Myocyte (in vitro differentiated cells): ENCODE data around the gene TTYH2. TPM values are rescaled to one million over a fixed set of nuclear protein-coding genes. Genes with fewer than 3 reads are reported as not detected.
A peak's percentile ranks its signal among the peaks of the same experiment; 100 is the strongest.
"Not testable (repeated sequence)": the region's sequence is repeated elsewhere in the genome, so short reads cannot be mapped to it uniquely, and the experiment has no call there.

Experiments
- DNase-seq: peaks from one replicate; pipeline ENCODE4 v3.0.0-alpha.2; 2012; ENCODE audit warnings: low read depth
- polyA plus RNA-seq: library from polyadenylated mRNA; unstranded; fragments of >200 nt; gene quantifications from one replicate; pipeline ENCODE4 v1.2.1, GENCODE V29; 2012; ENCODE audit warnings: missing spikeins
- total RNA-seq: library from RNA; depleted of rRNA; stranded (reverse); fragments of >200 nt; gene quantifications from 2 replicates; pipeline ENCODE4 v1.2.3, GENCODE V29; 2014

The TTYH2 gene, protein sequence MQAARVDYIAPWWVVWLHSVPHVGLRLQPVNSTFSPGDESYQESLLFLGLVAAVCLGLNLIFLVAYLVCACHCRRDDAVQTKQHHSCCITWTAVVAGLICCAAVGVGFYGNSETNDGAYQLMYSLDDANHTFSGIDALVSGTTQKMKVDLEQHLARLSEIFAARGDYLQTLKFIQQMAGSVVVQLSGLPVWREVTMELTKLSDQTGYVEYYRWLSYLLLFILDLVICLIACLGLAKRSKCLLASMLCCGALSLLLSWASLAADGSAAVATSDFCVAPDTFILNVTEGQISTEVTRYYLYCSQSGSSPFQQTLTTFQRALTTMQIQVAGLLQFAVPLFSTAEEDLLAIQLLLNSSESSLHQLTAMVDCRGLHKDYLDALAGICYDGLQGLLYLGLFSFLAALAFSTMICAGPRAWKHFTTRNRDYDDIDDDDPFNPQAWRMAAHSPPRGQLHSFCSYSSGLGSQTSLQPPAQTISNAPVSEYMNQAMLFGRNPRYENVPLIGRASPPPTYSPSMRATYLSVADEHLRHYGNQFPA
- 1.4 and 8.8 TPM in 2 replicates for total RNA-seq
- polyA plus RNA-seq = 0.59 TPM

DNA sequence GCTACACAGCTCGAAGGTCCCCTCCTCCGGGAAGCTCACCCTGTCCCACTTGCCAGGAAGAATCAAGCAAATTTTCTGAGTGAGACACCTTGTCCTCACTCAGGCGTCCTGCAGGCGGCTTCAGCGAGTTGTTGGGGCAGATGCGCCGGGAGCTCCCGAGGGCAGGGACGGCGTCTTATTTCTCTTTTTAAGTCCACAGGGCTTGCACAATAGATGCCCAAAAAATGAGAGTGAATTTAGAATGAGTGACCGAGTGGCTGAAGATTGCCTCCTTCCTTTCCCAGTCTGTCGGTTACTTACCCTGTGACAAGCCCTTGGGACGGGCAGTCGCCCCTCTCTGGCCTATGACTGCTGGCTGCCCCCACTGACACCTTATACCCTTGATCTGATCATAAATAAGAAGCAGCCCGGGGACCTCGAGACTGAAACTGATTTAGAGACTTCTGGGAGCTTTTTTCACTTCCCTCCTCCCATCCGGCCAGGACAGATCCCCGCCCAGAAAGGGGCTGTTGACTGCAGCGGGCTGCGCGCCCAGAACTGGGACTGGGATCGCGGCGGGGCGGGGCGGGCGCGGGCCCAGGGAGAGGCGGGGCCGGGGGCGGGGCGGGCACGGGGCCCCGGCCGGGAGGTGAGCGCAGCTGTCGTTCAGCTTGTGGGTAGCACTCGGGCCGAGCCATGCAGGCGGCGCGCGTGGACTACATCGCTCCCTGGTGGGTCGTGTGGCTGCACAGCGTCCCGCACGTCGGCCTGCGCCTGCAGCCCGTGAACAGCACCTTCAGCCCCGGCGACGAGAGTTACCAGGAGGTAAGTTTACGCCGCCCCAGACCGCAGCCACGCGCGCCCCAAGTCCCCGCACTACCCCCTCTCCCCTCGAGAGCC is at the start of gene TTYH2:
Gene TTYH2, plus strand, starts transcription at position 659 of the 879 bp plus-strand sequence. Its CDS starts 17 bp downstream, at position 676.
- peak; percentile 92 for DNase-seq

DNA sequence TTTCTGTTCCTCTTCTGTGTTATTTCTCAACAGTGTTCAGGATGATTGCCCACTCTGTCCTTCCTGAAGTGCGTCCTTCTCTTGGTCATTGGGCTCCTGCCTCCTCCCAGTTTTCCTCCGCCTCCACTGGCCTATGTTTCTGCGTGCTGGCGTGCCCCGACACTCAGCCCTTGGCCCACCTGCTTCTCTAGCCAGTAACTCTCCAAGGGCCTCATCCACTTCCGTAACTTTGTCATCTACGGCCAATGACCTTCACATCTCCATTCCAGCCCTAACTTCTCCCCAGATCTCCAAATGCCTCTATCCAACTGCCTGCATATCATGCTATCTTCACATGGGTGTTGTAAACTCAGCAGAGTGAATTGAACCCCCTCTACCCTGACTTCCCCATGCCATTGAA is 49.5 kb upstream of the TTYH2 start:
- DNase-seq = no peak

DNA sequence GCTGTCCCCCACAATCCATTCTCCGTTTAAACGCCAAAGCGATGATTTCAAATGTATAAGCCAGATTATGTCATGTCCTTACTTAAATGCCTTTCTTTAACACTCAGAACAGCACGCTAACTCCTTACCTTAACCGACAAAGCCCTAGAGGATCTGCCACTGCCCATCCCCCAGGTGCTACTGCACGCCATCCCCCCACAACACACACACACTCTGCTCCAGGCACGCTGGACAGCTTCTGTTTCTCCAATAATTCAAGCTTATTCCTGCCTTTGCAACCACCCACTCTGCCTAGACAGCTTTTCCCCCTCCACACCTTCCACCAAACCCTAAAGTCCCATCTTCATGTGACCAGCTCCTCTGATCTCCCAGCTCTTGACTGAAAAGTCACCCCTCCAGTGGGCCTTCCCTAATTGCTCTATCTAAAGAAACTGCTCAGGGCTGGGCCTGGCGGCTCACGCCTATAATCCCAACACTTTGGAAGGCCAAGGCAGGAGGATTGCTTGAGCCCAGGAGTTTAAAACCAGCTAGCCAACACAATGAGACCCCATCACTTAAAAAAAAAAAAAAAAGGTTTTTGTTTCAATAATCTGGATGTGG is 48.8 kb upstream of the TTYH2 start:
- DNase-seq = no peak

DNA sequence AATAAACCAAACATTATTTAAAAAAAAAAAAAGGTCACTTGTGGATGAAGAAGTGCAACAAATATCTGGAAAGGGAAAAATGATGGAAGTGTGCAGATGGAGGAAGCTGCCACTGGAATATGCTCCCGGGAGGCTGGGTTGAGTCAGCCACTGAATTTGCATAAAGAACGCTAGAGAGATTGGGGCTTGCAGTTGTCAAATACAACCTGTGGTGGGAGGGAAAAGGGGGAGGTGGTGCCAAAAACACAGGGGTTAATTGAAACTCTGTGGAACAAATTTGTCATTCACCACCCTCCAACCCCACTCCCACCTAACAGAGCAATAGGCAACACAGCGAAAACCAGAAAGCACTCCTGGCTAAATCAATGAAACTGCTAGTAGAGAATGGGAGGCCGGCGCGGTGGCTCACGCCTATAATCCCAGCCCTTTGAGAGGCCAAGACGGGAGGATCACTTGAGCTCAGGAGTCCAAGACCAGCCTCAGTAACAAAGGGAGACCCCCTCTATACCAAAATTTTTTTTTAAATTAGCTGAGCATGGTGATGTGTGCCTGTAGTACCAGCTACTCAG is 47.5 kb upstream of the TTYH2 start:
- DNase-seq = no peak

DNA sequence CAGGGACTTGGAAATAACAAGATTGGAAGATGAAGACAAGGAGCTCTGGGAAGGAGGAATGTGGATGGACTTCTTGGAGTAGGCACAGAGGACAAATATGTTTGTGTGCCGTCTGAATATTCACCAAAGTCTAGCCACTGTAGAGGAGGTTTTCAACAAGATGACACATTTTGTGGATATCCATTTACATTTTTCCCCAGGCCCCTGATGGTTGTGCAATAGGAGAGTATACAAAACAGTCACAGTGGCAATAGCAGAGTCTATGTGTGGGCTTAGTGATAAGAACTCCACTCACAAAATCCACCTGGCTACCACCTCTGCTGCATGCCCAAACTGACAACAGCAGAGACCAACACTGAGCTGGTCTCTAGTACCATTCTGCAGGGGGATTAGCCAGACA is 42.4 kb upstream of the TTYH2 start:
- DNase-seq = no peak

DNA sequence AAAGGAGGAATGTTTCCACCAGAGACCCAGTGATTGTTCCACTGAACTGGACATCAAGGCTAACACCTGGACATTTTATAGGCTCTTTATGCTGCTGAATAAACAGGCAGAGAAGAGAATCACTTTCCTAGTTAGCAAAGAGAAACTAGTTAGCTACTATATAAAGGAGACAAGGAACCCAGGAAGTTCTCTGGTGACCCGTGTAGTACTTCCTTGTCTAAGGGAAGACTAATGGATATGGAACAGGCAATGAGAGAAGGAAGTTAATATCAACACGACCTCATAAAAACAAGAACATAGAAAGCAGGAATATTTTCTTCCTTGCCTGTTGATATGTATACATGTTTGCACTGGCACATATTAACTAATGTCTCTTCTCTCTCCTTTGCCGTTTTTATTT is 40.7 kb upstream of the TTYH2 start:
- no peak for DNase-seq

DNA sequence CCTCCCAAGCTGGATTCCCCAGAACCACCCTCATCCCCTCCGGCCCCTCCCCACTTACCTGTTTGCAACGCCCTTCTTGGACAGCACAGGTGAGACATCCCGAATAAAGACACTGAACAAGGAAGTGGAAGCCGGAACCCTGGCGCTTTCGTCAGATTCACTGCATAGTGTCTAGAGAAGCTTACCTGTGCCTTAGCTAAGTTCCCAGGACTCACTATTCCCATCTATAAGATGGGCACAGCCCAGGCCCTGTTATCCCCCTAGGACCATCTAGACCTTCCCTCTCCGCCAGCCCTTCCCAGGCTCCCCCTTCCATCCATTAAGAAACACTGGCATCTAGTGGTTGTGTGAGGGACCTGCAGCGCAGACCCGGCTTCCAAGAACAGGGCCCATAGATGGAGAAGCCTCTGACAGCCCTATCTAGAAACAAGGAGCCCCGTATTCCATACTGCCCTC is 36.8 kb upstream of the TTYH2 start:
- peak; percentile 72 for DNase-seq

DNA sequence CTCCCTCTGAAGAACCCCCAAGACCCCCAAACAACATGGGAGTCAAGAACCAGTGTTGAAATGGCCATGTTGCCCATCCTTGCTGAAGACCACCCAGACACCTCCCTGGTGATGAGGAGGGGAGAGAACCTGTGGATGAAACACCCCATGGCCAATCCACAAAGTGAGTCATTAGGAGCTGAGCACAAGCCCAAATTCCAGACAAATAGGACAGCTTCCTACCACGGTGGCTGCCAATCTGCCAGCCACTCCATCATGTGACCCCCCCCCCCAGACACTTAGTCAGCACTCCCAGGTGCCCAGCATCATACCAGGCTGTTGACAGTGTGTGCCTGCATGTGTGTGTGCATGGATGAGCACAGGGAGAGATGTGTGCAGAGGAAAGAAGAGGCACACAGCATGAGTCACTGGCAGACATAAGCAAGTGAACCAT is 36.3 kb upstream of the TTYH2 start:
- DNase-seq = no peak

DNA sequence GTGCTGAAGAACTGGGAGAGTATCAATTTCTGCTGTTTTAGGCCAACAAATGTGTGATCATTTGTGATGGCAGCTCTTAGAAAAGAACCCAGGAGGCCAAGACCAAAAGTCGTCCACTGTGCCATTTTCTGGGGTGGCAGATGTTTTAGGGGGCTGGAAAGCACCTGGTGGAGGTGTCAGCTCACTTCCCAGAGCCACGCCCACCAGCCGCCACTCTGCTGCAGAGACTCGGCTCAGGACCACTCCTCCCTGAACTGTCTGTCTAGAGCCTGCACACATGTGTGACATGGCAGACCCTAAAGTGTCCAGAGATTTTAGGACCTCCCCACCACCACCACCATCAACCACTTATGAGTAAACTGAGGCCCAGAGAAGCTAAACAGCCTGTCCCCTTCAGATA is 33.8 kb upstream of the TTYH2 start:
- no peak for DNase-seq

DNA sequence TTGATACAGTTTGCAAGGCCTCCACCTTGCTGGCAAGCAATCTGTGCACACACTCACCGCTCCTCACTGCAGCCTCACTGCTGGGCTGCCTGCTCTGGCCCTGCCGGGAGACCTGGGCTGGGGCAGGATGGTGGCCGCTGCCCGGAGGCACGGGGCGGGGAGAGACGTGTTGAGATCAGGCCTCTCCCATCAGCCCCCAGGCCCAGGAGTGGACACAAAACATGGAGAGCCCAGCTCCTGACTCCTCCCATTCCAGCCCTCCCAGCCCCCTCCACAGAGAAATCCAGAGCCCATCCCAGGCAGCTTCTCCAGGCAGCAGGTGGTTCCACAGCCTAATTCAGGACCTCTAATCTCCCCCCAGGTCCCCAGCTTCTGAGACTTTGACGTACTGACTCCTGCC is 33.0 kb upstream of the TTYH2 start:
- no peak for DNase-seq

DNA sequence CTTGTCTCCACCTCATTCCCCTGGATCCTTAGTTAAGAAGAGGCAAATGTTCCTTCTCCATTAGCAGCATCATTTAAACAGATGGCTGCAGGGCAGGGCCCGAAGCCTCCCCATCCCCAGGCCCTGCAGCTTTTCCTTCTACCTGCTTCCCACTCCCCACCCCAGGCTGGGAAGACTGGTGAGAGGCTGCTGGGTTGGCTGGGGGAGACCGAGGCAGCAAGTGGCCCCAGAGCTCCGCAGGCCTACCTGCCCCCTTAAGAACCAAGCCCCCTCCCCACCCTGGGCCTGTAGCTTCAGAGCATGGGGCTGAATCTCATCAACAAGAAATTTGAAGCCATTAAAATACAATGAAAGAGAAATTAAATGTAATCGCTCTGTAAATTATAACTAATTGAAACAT is 32.0 kb upstream of the TTYH2 start:
- DNase-seq = no peak

DNA sequence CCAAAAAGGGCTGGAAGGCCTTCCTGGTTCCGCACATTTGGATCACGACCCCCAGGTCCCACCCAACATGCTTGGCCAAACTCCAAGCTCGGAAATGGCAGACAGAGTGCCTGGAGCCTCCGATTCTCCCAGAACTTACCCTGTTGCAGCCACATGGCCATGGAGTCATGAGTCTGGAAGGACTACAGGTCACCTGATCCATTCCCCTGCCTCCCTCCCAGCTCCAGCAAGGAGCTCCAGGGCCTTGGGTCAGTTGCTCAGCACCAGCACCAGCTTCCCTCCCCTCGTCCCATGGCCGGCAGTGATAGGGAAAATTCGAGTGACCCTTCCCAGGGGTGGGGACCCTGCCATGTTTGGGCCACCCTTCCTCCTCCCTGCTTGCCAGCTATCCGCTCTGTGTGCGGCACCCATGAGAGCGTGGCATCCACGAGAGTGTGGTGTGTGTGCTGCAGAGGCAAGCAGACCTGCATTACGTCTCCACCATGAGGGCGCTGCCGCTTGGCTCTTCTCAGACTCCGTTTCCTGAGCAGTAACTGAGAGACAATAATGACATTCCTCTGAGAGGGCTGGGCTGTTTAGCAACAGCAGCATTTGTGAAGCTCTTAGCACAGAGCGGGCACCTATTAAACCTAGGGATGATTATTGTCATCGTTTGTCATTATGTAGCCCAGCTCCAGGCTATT is 31.2 kb upstream of the TTYH2 start:
- no peak for DNase-seq

DNA sequence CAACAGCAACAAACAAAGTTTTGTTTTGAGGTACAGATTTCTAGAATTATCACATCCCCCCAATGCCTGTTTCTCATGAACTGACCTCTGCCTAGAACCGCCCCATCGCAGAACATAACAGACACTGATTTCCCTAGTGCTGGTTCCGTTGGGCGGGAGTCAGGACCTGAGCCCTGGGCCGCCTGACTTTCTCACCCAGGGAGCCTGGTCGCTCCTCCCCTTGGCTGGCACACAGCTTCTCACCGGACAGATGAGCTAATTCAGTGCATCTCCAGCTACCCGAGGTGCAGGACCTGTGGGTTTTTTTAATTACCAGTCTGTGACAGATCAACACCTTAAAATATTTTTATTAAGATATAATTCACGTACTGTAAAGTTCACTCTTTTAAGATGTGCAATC is 30.0 kb upstream of the TTYH2 start:
- DNase-seq = no peak

DNA sequence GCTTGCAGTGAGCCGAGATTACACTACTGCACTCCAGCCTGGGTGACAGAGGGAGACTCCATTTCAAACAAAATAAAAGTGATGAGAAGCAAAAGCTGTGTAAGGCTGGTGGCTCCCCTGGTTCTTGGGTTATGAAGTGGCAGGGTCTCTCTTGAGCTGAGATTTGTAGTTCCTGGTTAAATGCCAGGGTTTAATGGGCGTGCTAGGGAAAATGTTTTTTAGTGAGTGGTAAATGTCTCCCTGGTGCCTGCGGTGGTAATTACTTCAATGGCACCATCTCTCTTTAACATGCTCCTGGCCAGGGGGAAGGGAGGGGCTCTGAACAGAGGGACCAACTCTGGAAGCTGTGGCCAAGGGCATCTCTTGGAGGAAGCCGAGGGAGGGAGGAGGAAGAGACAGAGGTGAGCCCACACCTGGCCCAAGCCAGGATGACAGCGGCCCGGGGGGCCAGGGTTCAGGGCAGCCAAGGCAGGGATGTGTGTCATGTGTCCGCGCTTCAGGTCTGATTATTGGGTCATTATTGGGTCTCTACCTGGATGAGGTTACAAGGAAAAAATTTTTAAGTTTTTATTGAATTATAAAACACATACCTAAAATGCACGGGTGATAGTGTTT is 27.7 kb upstream of the TTYH2 start:
- no peak for DNase-seq

DNA sequence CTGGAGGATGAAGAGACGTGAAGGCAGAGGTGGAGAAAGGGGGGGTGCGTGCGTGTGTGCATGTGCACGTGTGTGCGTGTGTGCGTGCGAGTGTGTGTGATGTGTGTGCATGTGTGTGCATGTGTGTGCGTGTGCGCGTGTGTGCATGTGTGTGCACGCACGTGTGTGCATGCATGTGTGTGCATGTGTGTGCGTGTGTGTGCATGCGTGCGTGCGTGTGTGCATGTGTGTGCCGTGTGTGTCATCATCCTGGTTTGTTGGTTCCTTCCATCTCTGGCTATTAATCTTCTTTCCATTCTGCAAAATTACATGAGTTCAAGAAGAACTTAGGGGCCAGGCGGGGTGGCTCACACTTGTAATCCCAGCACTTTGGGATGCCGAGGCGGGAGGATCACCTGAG is 26.9 kb upstream of the TTYH2 start:
- DNase-seq = no peak

DNA sequence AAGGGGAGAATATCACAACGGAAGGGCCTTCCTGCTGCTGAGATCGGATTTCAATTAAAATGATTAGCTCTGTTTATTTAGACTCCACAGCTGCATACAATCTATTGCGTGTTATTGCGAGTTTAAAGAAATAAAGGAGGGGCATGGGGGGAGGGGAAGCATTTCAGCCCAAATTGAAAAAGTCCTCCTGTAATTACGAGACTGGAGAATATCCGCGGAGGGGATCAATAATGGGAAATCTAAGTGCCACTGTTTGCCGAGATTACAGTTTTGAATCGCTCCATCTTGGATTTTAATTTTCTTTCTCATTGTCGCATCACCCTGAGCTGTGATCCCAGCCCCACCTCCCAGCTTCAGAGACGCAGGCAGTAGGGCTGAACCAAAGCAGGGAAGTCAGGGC is 25.6 kb upstream of the TTYH2 start:
- DNase-seq = no peak

DNA sequence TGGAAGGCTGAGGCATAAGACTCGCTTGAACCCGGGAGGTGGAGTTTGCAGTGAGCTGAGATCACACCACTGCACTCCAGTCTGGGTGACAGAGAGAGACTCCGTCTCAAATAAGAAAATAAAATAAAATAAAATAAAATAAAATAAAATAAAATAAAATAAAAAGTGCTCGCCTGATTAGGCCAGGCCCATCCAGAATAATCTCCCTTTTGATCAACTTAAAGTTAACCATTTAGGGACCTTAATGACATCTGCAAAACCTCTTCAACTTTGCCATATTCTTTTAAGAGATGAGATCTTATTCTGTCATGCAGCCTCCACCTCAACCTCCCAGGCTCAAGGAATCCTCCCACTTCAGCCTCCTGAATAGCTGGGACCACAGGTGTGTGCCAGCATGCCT is 24.7 kb upstream of the TTYH2 start:
- not testable (repeated sequence) for DNase-seq

DNA sequence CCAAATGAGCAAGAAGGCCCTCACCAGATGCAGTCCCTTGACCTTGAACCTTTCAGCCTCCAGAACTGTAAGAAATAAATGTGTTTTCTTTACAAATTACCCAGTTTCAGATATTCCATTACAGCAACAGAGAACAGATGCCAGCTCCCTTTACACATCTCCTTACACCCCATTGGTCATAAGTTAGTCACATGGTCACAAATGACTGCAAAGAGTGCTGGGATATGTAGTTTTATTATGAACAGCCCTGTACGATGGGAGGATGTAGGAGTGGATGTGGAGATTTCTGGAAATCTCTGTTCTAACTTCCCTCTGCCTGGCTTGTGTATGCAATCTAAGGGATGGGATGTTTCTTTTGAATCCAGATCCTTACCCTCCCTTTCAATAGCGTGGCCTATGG is 23.2 kb upstream of the TTYH2 start:
- peak; percentile 48 for DNase-seq

DNA sequence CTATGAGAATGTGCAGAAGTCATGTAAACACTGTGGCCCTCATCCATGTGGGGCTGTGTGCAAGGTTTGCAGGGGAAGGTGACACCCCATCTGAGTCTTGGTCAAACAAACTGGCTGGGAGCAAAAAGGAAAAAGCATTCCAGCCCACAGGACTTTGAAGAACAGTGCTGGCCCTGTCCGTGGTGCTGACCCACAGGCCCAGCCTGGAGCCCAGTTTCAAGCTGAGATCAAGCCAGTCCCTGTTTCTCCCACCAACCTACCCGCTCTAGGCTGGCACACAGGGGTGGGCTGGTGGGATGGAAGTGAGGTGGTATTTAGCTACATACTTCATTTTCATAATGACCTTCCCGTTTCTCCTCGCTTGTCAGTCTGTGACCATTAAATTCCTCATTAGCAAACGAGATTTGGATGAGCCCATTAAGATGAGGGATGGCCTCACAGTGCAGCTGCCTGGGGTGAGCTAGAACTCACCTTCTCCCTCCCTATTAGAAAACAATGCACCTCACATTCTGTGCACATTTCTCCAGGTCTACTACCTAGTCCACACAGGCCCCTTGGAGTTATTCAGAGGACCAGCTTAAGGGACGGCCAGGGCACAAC is 22.5 kb upstream of the TTYH2 start:
- peak; percentile 60 for DNase-seq
